Fibroblast of upper back skin (primary cell): ENCODE data around the gene THOP1.

Source experiments
- DNase-seq: peaks from one replicate; pipeline ENCODE4 v3.0.0-alpha.2; 2013

The THOP1 gene

DNA sequence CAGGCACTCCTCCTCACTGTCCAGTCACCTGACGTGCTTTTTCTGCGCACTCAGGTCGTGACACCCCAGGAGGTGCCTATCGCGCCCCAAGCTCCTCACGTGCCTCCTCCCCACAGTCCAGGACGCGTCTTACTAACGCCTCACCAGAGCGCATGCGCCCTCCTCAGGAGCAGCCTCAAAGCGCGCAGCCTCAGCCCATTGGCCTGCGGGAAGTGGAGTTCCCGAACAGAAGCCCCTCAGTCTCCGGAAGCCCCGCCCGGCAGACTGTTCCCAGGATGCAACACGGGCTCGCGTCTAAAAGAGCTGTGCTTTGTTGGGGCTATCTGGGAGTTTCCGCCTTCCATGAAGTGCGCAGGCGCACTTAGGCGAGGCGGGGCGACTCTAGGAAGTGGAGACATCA, 73.6 kb downstream of the THOP1 start:
- no peak for DNase-seq

DNA sequence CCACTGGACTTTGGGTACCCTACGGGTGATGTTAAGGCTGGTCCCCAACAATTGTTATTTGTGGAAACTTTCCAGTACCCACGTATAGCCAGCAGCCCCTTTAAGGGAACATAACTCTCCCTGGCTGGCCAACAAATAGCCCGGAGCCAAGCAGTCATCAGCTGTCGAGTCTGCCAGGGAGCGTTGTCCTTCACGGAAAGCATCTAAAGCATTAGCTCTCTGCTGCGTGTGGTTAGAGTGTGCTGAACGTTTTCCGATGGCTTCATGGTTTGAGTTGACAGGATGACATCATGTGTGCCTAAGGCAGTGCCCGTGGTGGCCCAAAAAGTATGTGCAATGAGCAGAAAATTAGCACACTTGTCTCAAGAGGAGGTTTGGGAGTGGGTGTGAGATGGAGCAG, 78.5 kb downstream of the THOP1 start:
- no peak for DNase-seq
